HL-60 (cell line): Measurements from ENCODE around the gene LOXL1.

Experiments
- DNase-seq, 2 experiments: peaks; one replicate each; pipeline ENCODE4 v3.0.0-alpha.2; 2010 to 2020; ENCODE audit warnings: low read depth in 1 of 2, low spot score in 1 of 2
- H3K27ac ChIP-seq: fragments of 250-450 bp; sonication (Bioruptor Pico); replicated peaks from 2 replicates; pipeline ENCODE4 v1.5.1; 2020; ENCODE audit warnings: mild to moderate bottlenecking, moderate library complexity
- H3K27me3 ChIP-seq: fragments of 250-450 bp; sonication (Bioruptor Pico); 2 replicates; pipeline ENCODE4 v1.5.1; 2021; ENCODE audit warnings: mild to moderate bottlenecking, moderate library complexity; ENCODE audit not compliant: insufficient read depth, poor library complexity, severe bottlenecking
- H3K4me3 ChIP-seq: replicated peaks from 2 replicates; pipeline ENCODE4 v1.5.1; 2011; ENCODE audit warnings: mild to moderate bottlenecking, control low read depth, low read length; ENCODE audit not compliant: insufficient read depth
- CTCF ChIP-seq: IDR thresholded peaks from one replicate; pipeline ENCODE4 v1.5.1; 2011; ENCODE audit warnings: low read length, control low read depth, inconsistent platforms; ENCODE audit not compliant: insufficient read depth
- GABPA ChIP-seq: IDR thresholded peaks from 2 replicates; pipeline ENCODE4 v1.6.1; 2012; ENCODE audit warnings: low read depth
- POLR2AphosphoS5 ChIP-seq: IDR thresholded peaks from 2 replicates; pipeline ENCODE4 v1.6.1; 2012; ENCODE audit warnings: low read depth
- REST ChIP-seq: IDR thresholded peaks from 2 replicates; pipeline ENCODE4 v1.6.1; 2012; ENCODE audit warnings: low read depth; ENCODE audit not compliant: insufficient replicate concordance
- SPI1 ChIP-seq: IDR thresholded peaks from 2 replicates; pipeline ENCODE4 v1.6.1; 2012; ENCODE audit warnings: low read depth, mild to moderate bottlenecking, borderline replicate concordance

Gene LOXL1

GRCh38 chr15:73902121-73903020, 23.9 kb upstream of the LOXL1 start:
- TF ChIP-seq SPI1 (no peak), POLR2AphosphoS5 (no peak), CTCF (no peak)
- Histone ChIP-seq H3K27ac (no peak overlapping the region), H3K4me3 (no peak overlapping the region), H3K27me3 (no peaks in the 10 kb centered on the region)
- no peak for DNase-seq

- TF ChIP-seq POLR2AphosphoS5: no peak
- TF ChIP-seq CTCF: no peak
- no peak for TF ChIP-seq REST
- no peak for TF ChIP-seq GABPA
- no peak for TF ChIP-seq SPI1
- no peak overlapping the region for H3K4me3 ChIP-seq
- DNase-seq: no peak
- no peak overlapping the region for H3K27ac ChIP-seq
- no peaks in the 10 kb centered on the region for H3K27me3 ChIP-seq
Observed at GRCh38 chr15:73904026-73904815, 22.0 kb upstream of the LOXL1 start.

- Histone ChIP-seq H3K27me3 (peaks cover 3% of the 10 kb centered on the region), H3K4me3 (no peak overlapping the region), H3K27ac (no peak overlapping the region)
- no peak for TF ChIP-seq GABPA
- no peak for TF ChIP-seq CTCF
- no peak for TF ChIP-seq REST
- TF ChIP-seq SPI1: no peak
- no peak for TF ChIP-seq POLR2AphosphoS5
- no peak for DNase-seq
Observed at GRCh38 chr15:73905225-73905827, 20.9 kb upstream of the LOXL1 start.
